GM18951 (cell line): ENCODE data around the gene FCAMR.

Experiments used
- POLR2A ChIP-seq: IDR thresholded peaks from 4 replicates; pipeline ENCODE4 v1.6.1; 2011; ENCODE audit warnings: mild to moderate bottlenecking; ENCODE audit not compliant: insufficient read length, insufficient read depth; ENCODE audit errors: extremely low read depth
- in situ Hi-C: fragments of 300-500 bp; cut with MboI; formaldehyde crosslinking; loops from one replicate; pipeline ENCODE4 v1.12.0; 2022; ENCODE audit warnings: low sequenced_read_pairs, mixed read lengths, inconsistent platforms; ENCODE audit not compliant: unreplicated experiment

FCAMR gene

DNA sequence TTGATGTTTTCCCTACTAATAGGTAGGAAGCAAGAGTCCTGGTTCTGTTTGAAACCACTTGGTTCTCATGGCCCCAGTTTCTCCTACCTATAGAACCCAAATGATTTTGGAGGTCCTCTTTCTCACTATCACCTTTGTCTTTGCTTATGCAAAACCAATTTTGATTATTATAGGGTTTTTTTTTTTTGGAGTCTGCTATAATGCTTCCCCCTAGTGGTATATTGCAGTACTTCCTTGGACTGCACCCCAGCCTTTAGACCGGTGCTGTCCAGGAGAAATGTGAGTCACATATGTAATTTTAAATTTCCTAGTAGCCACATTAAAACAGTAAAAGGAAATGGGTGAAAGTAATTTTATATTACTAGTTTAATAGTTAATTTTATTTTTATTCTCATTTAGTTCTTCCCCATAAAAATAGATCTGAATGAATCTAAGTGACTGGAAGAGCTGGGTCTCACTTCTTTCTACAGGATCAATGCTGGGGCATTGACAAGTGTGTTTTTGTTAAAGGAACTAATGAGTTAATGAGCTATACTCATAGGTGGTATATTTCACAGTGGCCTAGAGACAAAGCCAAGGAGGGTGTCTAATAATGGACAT lies 59.1 kb downstream of the FCAMR start:
- TF ChIP-seq POLR2A = no peak
- in situ Hi-C loops = loop anchor here (5.0 kb wide), 1 partner anchor 174 kb away; no protein-coding TSS in a partner anchor

DNA sequence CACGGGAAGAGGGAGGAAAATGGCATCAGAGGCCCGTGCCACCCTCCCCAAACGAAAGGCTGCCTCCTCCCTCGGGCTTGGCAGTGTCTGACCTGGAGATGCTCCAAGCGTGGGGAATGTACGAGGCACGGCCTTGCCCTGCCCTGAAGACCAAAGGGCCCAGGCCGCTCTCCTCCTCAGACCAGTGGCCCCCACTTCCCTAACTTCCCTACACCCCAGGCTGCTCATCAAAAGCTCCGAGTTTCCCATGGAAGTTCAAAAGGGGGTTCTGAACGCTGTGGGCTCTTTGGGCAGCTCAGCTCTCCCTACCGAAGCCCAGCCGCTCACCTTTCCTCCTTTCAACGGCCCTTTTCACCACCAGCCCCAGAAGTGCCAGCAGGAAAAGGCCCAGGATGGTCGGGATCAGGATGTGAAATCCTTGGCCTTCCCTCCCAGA lies 60.4 kb downstream of the FCAMR start:
- no peak for TF ChIP-seq POLR2A

DNA sequence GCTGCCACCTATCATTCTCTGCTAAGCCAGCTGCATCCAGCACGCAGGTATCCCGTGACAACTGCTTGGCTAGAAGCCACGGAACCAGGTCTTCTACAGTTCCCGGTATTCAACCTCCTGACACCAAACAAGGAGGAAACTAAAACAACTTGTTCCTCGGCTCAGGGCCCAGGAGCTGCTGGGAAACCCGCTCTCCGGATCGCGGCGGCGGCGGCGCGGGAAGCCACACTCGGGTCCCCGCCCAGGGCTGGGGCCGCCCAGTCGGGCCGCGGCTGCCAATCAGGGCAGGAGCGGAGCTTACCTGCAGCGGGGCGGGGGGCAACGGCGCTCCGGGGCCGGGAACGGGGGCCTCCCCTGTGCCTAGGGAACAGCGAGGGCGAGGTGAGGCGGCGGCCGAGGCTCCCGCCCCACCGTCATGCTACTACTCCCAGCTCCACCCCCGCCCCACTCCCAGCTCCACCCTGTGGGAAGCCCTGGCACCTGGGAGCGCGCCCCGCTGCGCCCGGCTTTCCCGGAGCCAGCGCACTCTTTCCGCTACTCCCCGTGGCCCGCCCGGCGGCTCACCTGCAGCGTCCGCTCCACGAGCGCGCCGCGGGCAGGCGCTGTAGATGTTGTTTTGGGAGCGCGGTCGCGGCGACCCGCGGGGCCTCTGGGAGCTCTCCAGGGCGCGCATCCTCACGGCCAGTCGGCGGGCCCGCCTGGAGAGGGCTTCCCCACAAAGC lies 60.9 kb downstream of the FCAMR start:
- no peak for TF ChIP-seq POLR2A
- in situ Hi-C loops = no loop called here

More for the DNA sequence above, 60.4 kb downstream of the FCAMR start:
- in situ Hi-C loops = loop anchor here (5.0 kb wide), 1 partner anchor 173 kb away; no protein-coding TSS in a partner anchor

DNA sequence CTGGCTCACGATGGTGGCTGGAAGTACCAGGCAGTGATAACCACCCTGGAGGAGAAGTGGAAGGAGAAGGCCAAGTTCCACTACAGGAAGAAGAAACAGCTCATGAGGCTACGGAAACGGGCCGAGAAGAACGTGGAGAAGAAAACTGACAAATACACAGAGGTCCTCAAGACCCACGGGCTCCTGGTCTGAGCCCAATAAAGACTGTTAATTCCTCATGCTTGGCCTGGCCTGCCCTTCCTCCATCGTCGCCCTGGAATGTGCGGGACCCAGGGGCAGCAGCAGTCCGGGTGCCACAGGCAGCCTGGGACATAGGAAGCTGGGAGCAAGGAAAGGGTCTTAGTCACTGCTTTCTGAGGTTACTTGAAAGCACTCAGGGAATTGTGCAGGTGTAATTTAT lies 62.2 kb downstream of the FCAMR start:
- TF ChIP-seq POLR2A = no peak
- in situ Hi-C loops = no loop called here
